Measurements from ENCODE around the gene TNFRSF4.

DNA sequence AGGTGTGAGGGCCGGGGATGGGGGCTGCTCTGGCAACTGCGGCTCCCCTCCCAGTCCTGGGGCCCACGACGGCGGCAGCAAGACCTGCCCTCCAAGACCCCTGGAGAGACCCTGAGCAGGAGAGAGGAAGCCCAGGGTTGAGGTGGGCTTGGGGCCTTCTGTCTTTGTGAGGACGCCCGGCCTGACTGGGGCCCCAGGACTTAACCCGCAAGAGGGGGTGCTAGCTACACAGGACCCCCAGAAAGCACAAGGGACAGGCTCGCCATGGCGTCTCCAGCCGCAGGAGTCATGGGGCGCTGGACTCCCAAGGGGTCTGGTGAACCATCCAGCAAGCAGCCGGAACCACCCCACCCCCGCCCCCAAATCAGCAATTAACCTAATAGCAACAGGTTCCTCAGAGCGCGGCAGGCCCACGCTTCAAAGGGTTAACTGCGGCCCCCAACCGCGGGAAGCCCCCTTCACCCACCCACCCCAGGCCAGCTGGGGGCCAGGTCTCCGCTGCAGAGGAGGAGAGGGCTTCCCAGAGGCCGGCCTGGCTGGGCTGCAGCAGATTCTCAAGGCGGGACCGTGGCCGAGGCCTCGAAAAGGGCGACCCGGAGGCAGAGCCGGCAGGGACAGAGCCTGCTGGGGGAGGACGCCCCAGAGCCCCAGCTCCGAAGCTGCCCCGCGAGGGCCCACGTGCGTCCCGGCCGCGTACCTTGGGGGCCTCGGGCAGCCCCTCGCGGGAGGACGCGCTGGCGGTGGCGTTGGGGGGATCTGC is 32.0 kb upstream of the TNFRSF4 start:
- TF ChIP-seq, protein P1, sequence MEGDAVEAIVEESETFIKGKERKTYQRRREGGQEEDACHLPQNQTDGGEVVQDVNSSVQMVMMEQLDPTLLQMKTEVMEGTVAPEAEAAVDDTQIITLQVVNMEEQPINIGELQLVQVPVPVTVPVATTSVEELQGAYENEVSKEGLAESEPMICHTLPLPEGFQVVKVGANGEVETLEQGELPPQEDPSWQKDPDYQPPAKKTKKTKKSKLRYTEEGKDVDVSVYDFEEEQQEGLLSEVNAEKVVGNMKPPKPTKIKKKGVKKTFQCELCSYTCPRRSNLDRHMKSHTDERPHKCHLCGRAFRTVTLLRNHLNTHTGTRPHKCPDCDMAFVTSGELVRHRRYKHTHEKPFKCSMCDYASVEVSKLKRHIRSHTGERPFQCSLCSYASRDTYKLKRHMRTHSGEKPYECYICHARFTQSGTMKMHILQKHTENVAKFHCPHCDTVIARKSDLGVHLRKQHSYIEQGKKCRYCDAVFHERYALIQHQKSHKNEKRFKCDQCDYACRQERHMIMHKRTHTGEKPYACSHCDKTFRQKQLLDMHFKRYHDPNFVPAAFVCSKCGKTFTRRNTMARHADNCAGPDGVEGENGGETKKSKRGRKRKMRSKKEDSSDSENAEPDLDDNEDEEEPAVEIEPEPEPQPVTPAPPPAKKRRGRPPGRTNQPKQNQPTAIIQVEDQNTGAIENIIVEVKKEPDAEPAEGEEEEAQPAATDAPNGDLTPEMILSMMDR (IDR thresholded peaks at IDR 0.05) = no peak
- no peak for TF ChIP-seq POLR2A (IDR thresholded peaks at IDR 0.05)
- no peak for TF ChIP-seq POLR2AphosphoS5 (IDR thresholded peaks at IDR 0.05)

Measured in sigmoid colon (tissue), 4 donors.